GM18909 (cell line): ENCODE data around the gene KCTD17.
"Not testable (repeated sequence)": the region's sequence is repeated elsewhere in the genome, so short reads cannot be mapped to it uniquely, and the experiment has no call there.

ENCODE experiments used
- ATAC-seq: cut with Tn5 transposase; IDR thresholded peaks from one replicate; pipeline ENCODE4 v1.9.1; 2021; ENCODE audit warnings: mild to moderate bottlenecking; ENCODE audit not compliant: unreplicated experiment, poor library complexity

Gene KCTD17

GRCh38 chr22:37057796-37058510, 6.4 kb downstream of the KCTD17 start:
- ATAC-seq = no peak

- ATAC-seq = no peak
Measured at GRCh38 chr22:37058917-37059701, 7.6 kb downstream of the KCTD17 start.

GRCh38 chr22:37059876-37060449, 8.4 kb downstream of the KCTD17 start:
- no peak for ATAC-seq

- ATAC-seq = no peak
Measured at GRCh38 chr22:37060801-37061610, 9.5 kb downstream of the KCTD17 start.

- no peak for ATAC-seq
Measured at GRCh38 chr22:37061611-37062375, 10.3 kb downstream of the KCTD17 start.

GRCh38 chr22:37062376-37062675, 10.8 kb downstream of the KCTD17 start:
- no peak for ATAC-seq

- ATAC-seq = no peak
Measured at GRCh38 chr22:37062702-37063381, 11.3 kb downstream of the KCTD17 start.

- no peak for ATAC-seq
Measured at GRCh38 chr22:37063431-37064420, 12.2 kb downstream of the KCTD17 start.

GRCh38 chr22:37064553-37064952, 13.0 kb downstream of the KCTD17 start:
- ATAC-seq = no peak

GRCh38 chr22:37065180-37065579, 13.6 kb downstream of the KCTD17 start:
- no peak for ATAC-seq

- ATAC-seq = no peak
Measured at GRCh38 chr22:37065961-37066360, 14.4 kb downstream of the KCTD17 start.

GRCh38 chr22:37067428-37067827, 15.9 kb downstream of the KCTD17 start:
- ATAC-seq = no peak

GRCh38 chr22:37068859-37069258, 17.3 kb downstream of the KCTD17 start:
- ATAC-seq = no peak

- ATAC-seq = no peak
Measured at GRCh38 chr22:37069319-37069718, 17.8 kb downstream of the KCTD17 start.

- no peak for ATAC-seq
Measured at GRCh38 chr22:37069719-37070118, 18.2 kb downstream of the KCTD17 start.

- no peak for ATAC-seq
Measured at GRCh38 chr22:37070334-37070733, 18.8 kb downstream of the KCTD17 start.

- no peak for ATAC-seq
Measured at GRCh38 chr22:37070744-37071143, 19.2 kb downstream of the KCTD17 start.

GRCh38 chr22:37071850-37072592, 20.5 kb downstream of the KCTD17 start:
- not testable (repeated sequence) for ATAC-seq
